ENCODE data around the gene PSEN2.

Gene PSEN2

DNA sequence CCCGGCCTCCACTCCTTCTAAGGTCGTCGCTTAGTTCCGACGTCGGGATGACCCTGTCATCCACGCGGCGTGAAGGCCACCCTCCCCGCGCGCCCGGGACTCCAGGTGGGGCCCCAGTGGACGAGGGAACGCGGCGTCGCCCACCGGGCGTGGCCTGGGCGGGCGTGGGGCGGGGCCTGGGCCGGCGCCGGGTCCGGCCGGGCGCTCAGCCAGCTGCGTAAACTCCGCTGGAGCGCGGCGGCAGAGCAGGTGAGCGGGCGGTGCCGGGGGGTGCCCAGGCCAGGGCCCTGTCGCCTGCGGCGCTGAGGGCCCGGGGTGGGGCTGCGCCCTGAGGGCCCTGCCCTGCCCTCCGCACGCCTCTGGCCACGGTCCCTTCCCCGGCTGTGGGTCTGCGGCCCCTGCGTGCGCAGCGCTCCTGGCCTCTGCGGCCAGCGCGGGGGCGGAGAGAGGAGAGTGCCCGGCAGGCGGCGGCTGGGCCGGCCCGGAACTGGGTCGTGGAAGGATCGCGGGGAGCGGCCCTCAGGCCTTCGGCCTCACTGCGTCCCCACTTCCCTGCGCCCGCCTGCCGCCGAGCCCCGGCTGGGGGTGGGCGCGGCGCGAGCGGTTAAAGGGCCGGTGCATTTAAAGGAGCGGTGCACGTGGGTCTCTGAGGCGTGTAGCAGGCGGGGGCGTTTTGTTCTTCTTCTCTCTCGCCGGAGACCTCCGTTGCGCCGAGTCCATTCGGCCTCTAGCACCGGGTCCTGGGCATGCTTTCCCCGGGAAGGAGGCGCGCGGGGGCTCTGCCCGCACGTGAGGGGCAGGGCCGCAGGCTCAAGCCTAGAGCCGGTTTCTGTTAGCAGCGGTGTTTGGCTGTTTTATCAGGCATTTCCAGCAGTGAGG lies at the start of gene PSEN2:
Gene PSEN2 (plus strand): TSS at position 216 of the 879 bp plus-strand sequence. CDS start 11,292 bp downstream, outside the sequence.
- Histone ChIP-seq H3K27ac (ENCODE audit: low read length) (no peak within 1 kb of the TSS), H3K4me1 (ENCODE audit: insufficient read depth, low read length) (peaks cover 12% of the 10 kb centered on the region; the same call in 1 of the 2 replicates), H3K9me3 (ENCODE audit: insufficient read depth, low read depth, low read length) (no peaks in the 10 kb centered on the region), H3K27me3 (ENCODE audit: insufficient read depth, low read length) (peaks cover 14% of the 10 kb centered on the region), H3K4me3 (ENCODE audit: low read length) (peak within 1 kb of the TSS; percentile 81), H3K36me3 (ENCODE audit: insufficient read depth, low read depth, low read length) (no peaks in the 10 kb centered on the region), H3K9ac (ENCODE audit: low read depth, low read length) (peak within 1 kb of the TSS; percentile 78; the same call in 1 of the 2 replicates)

DNA sequence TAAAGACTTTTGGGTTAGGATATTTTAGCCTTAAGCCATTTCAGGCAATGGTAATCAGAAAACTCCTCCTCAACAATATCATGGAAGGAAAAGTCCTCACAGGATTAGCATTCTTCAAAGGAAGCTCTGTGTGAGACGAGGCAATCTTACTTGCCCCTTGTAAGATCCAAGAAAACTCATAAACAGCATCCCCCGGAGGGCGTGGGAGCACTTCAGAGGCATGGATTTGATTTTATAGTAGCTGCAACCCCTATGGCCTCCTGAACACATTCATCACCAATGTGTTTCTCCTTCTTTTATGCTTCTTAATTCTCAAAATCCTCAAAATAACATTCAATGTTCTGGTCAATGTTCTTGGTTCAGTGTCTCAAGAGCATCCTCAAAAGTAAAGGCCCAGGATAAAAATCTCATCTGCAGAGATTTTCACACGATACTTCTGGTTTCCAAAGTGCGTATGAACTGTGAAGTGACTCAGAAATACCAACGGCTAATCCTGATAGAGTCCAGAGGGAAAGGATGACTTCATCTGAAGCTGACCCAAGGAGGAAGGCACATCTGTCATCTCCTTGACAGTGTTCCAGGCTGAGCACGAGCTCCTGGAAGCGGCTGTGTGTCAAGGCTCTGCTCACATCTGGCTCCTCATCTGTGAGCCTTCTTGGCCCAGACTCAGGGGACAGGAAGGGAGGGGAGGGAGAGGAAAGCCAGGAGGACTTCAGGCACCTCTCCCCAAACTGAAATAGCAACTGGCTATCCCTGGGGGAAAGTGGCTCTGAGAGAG lies 49.3 kb upstream of the PSEN2 start:
- H3K9me3 ChIP-seq (ENCODE audit: insufficient read depth, low read depth, low read length) = no peaks in the 10 kb centered on the region
- no peak overlapping the region for H3K9ac ChIP-seq (ENCODE audit: low read depth, low read length)
- no peak overlapping the region for H3K27ac ChIP-seq (ENCODE audit: low read length)
- no peaks in the 10 kb centered on the region for H3K27me3 ChIP-seq (ENCODE audit: insufficient read depth, low read length)
- no peaks in the 10 kb centered on the region for H3K36me3 ChIP-seq (ENCODE audit: insufficient read depth, low read depth, low read length)
- no peak overlapping the region for H3K4me3 ChIP-seq (ENCODE audit: low read length)
- H3K4me1 ChIP-seq (ENCODE audit: insufficient read depth, low read length) = no peaks in the 10 kb centered on the region

- Histone ChIP-seq H3K9ac (ENCODE audit: low read depth, low read length) (no peak overlapping the region), H3K27me3 (ENCODE audit: insufficient read depth, low read length) (no peaks in the 10 kb centered on the region), H3K27ac (ENCODE audit: low read length) (no peak overlapping the region), H3K9me3 (ENCODE audit: insufficient read depth, low read depth, low read length) (no peaks in the 10 kb centered on the region), H3K4me1 (ENCODE audit: insufficient read depth, low read length) (no peaks in the 10 kb centered on the region), H3K36me3 (ENCODE audit: insufficient read depth, low read depth, low read length) (no peaks in the 10 kb centered on the region), H3K4me3 (ENCODE audit: low read length) (no peak overlapping the region)
Measured at GRCh38 chr1:226821719-226822085, 48.7 kb upstream of the PSEN2 start.

GRCh38 chr1:226823643-226824042 lies 46.8 kb upstream of the PSEN2 start:
- no peaks in the 10 kb centered on the region for H3K36me3 ChIP-seq (ENCODE audit: insufficient read depth, low read depth, low read length)
- no peaks in the 10 kb centered on the region for H3K27me3 ChIP-seq (ENCODE audit: insufficient read depth, low read length)
- H3K4me3 ChIP-seq (ENCODE audit: low read length) = no peak overlapping the region
- no peaks in the 10 kb centered on the region for H3K9me3 ChIP-seq (ENCODE audit: insufficient read depth, low read depth, low read length)
- no peaks in the 10 kb centered on the region; the same call in 1 of the 2 replicates for H3K4me1 ChIP-seq (ENCODE audit: insufficient read depth, low read length)
- H3K9ac ChIP-seq (ENCODE audit: low read depth, low read length) = no peak overlapping the region
- no peak overlapping the region for H3K27ac ChIP-seq (ENCODE audit: low read length)

- H3K4me3 ChIP-seq (ENCODE audit: low read length) = no peak overlapping the region
- no peak overlapping the region for H3K9ac ChIP-seq (ENCODE audit: low read depth, low read length)
- H3K9me3 ChIP-seq (ENCODE audit: insufficient read depth, low read depth, low read length) = no peaks in the 10 kb centered on the region
- H3K27me3 ChIP-seq (ENCODE audit: insufficient read depth, low read length) = no peaks in the 10 kb centered on the region
- no peak overlapping the region for H3K27ac ChIP-seq (ENCODE audit: low read length)
- no peaks in the 10 kb centered on the region for H3K36me3 ChIP-seq (ENCODE audit: insufficient read depth, low read depth, low read length)
- H3K4me1 ChIP-seq (ENCODE audit: insufficient read depth, low read length) = no peaks in the 10 kb centered on the region; the same call in 1 of the 2 replicates
Measured at GRCh38 chr1:226825037-226825745, 45.2 kb upstream of the PSEN2 start.

DNA sequence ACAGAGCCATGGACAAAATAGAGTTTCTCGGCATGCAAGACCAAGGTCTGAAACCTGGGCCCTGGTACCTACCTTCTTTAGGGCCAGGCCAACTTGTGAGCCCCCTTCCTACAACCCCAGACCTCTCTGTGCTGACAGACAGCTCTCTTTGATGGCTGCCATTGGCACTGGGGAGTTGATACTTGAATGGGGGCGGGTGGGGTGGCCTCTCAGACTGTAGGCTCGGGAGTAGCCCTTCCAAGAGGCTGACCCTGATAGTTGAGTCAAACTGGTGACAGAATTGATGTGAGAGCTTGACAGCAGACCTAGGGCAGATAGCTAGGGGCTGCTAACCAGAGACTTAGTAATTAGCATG lies 44.7 kb upstream of the PSEN2 start:
- H3K27me3 ChIP-seq (ENCODE audit: insufficient read depth, low read length) = no peaks in the 10 kb centered on the region
- no peaks in the 10 kb centered on the region for H3K36me3 ChIP-seq (ENCODE audit: insufficient read depth, low read depth, low read length)
- H3K4me3 ChIP-seq (ENCODE audit: low read length) = no peak overlapping the region
- H3K4me1 ChIP-seq (ENCODE audit: insufficient read depth, low read length) = no peaks in the 10 kb centered on the region; the same call in 1 of the 2 replicates
- H3K9ac ChIP-seq (ENCODE audit: low read depth, low read length) = no peak overlapping the region
- H3K9me3 ChIP-seq (ENCODE audit: insufficient read depth, low read depth, low read length) = no peaks in the 10 kb centered on the region
- no peak overlapping the region for H3K27ac ChIP-seq (ENCODE audit: low read length)

GRCh38 chr1:226826479-226827261 lies 43.7 kb upstream of the PSEN2 start:
- Histone ChIP-seq H3K27me3 (ENCODE audit: insufficient read depth, low read length) (no peaks in the 10 kb centered on the region), H3K27ac (ENCODE audit: low read length) (no peak overlapping the region), H3K4me3 (ENCODE audit: low read length) (no peak overlapping the region), H3K4me1 (ENCODE audit: insufficient read depth, low read length) (no peaks in the 10 kb centered on the region; the same call in 1 of the 2 replicates), H3K36me3 (ENCODE audit: insufficient read depth, low read depth, low read length) (no peaks in the 10 kb centered on the region), H3K9ac (ENCODE audit: low read depth, low read length) (no peak overlapping the region), H3K9me3 (ENCODE audit: insufficient read depth, low read depth, low read length) (no peaks in the 10 kb centered on the region)

DNA sequence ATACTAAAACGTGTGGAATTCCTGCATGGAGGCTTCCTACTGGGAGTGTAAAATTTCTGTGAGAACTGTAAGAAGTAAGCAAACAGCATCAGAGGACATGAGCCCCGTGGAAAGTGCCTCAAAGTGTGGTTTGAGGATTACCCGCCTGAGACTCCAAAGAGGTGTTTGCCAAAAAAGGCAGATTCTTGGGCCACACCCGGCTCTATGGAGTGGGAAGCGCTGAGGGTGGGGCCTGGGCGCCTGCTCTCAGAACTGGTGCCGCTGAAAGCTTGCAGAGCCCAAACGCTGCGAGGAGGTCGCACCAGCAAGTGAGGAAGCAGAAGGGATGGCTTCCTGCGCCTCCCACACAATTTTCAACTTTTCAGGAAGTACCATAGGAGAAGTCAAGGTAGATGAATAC lies 43.0 kb upstream of the PSEN2 start:
- Histone ChIP-seq H3K4me1 (ENCODE audit: insufficient read depth, low read length) (no peaks in the 10 kb centered on the region; the same call in 1 of the 2 replicates), H3K4me3 (ENCODE audit: low read length) (no peak overlapping the region), H3K9me3 (ENCODE audit: insufficient read depth, low read depth, low read length) (no peaks in the 10 kb centered on the region), H3K27me3 (ENCODE audit: insufficient read depth, low read length) (no peaks in the 10 kb centered on the region), H3K9ac (ENCODE audit: low read depth, low read length) (no peak overlapping the region), H3K36me3 (ENCODE audit: insufficient read depth, low read depth, low read length) (no peaks in the 10 kb centered on the region), H3K27ac (ENCODE audit: low read length) (no peak overlapping the region)

DNA sequence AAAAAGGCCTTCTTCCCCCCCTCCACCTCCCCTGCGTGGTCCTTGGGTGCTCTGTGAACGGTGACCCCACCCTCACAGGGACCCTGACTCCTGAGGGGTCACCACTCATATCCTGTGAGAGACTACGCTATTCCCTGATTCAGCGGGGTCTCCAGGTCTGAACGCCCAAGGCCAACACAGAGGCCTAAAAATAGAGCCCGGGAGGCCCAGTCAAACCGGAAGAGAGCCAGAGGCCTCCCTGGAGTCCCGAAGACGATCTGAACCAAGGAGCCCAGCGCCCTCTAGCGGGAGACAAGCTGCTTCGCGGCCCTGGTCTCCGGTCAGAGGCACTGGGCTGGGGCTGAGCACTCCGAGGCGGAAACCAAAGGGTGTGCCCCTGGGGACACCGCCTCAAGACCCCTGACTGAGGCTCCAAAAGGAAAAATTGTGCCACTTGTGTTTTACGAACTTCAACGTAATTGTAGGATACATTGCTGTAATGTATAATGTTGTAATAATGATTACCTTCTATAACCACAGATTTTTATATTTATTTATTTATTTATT lies 42.4 kb upstream of the PSEN2 start:
- no peaks in the 10 kb centered on the region for H3K36me3 ChIP-seq (ENCODE audit: insufficient read depth, low read depth, low read length)
- no peaks in the 10 kb centered on the region for H3K27me3 ChIP-seq (ENCODE audit: insufficient read depth, low read length)
- no peak overlapping the region for H3K4me3 ChIP-seq (ENCODE audit: low read length)
- no peak overlapping the region for H3K27ac ChIP-seq (ENCODE audit: low read length)
- no peak overlapping the region for H3K9ac ChIP-seq (ENCODE audit: low read depth, low read length)
- no peaks in the 10 kb centered on the region for H3K9me3 ChIP-seq (ENCODE audit: insufficient read depth, low read depth, low read length)
- H3K4me1 ChIP-seq (ENCODE audit: insufficient read depth, low read length) = no peaks in the 10 kb centered on the region; the same call in 1 of the 2 replicates

DNA sequence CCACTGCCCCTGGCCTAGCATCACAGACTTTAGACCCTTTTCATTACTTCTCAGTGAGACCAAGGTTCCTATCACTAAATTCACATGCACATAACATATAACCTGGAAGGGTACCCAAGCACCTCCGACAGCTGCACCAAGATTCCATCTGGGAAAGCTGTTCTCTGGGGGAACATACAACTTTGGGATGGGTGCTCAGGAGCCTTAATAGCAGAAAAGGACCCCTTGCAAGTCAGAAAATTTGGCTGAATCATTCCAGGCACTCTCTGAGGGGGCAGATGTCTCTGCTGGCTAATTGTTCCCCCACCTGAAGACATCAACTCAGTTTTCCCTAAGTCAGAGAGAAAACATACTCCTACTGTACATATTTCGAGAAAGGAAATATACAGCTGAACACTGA lies 41.3 kb upstream of the PSEN2 start:
- H3K36me3 ChIP-seq (ENCODE audit: insufficient read depth, low read depth, low read length) = no peaks in the 10 kb centered on the region
- no peak overlapping the region for H3K9ac ChIP-seq (ENCODE audit: low read depth, low read length)
- H3K27me3 ChIP-seq (ENCODE audit: insufficient read depth, low read length) = no peaks in the 10 kb centered on the region
- H3K4me1 ChIP-seq (ENCODE audit: insufficient read depth, low read length) = no peaks in the 10 kb centered on the region; the same call in 1 of the 2 replicates
- no peak overlapping the region for H3K4me3 ChIP-seq (ENCODE audit: low read length)
- no peaks in the 10 kb centered on the region for H3K9me3 ChIP-seq (ENCODE audit: insufficient read depth, low read depth, low read length)
- H3K27ac ChIP-seq (ENCODE audit: low read length) = no peak overlapping the region

DNA sequence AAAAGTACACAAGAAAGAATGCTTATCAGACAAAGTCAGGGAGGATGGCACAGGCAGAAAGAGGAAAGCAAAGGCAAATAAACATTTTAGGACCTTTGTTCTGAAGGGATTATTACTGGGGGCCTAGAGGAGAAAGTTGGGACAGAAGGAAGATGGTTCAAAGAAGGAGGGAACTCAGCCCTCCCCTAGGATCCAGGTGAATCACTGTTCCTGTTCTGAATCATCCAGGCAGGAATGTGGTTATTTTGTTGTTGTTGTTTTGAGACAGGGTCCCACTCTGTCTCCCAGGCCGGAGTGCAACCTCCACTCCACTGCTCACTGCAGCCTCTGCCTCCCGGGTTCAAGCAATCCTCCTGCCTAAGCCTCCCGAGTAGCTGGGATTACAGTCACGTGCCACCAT lies 38.5 kb upstream of the PSEN2 start:
- Histone ChIP-seq H3K4me1 (ENCODE audit: insufficient read depth, low read length) (no peaks in the 10 kb centered on the region; the same call in 1 of the 2 replicates), H3K27me3 (ENCODE audit: insufficient read depth, low read length) (no peaks in the 10 kb centered on the region), H3K9ac (ENCODE audit: low read depth, low read length) (no peak overlapping the region), H3K36me3 (ENCODE audit: insufficient read depth, low read depth, low read length) (no peaks in the 10 kb centered on the region), H3K9me3 (ENCODE audit: insufficient read depth, low read depth, low read length) (no peaks in the 10 kb centered on the region), H3K27ac (ENCODE audit: low read length) (no peak overlapping the region), H3K4me3 (ENCODE audit: low read length) (no peak overlapping the region)

Measured in iPS-20b (cell line).